Karpas-422 (cell line): ENCODE data around the gene CRYBG3. TPM values are rescaled to one million over a fixed set of nuclear protein-coding genes. Genes with fewer than 3 reads are reported as not detected.
"Not testable (repeated sequence)": the region's sequence is repeated elsewhere in the genome, so short reads cannot be mapped to it uniquely, and the experiment has no call there.

Source experiments
- DNase-seq: peaks from one replicate; pipeline ENCODE4 v3.0.0-alpha.2; 2015
- H2AFZ ChIP-seq: fragments of 200-600 bp; sonication (generic); 2 replicates; pipeline ENCODE4 v1.6.1; 2014; ENCODE audit warnings: antibody characterized with exemption, low read length, mixed read lengths
- H3K27ac ChIP-seq: fragments of 200-600 bp; sonication (generic); 2 replicates; pipeline ENCODE4 v1.5.1; 2014; ENCODE audit warnings: mild to moderate bottlenecking, low read length, moderate library complexity
- H3K27me3 ChIP-seq: fragments of 200-600 bp; sonication (generic); 2 replicates; pipeline ENCODE4 v1.6.1; 2014; ENCODE audit warnings: low read length, mixed read lengths
- H3K36me3 ChIP-seq: fragments of 200-600 bp; sonication (generic); 2 replicates; pipeline ENCODE4 v1.6.1; 2014; ENCODE audit warnings: low read length, mixed read lengths; ENCODE audit not compliant: insufficient read depth
- H3K4me1 ChIP-seq: fragments of 200-600 bp; sonication (generic); 2 replicates; pipeline ENCODE4 v1.6.1; 2014; ENCODE audit warnings: mild to moderate bottlenecking, low read length, mixed read lengths
- H3K4me2 ChIP-seq: fragments of 200-600 bp; sonication (generic); 2 replicates; pipeline ENCODE4 v1.6.1; 2014; ENCODE audit warnings: low read length, low read depth, mild to moderate bottlenecking; ENCODE audit not compliant: poor library complexity, severe bottlenecking
- H3K4me3 ChIP-seq: fragments of 200-600 bp; sonication (generic); 2 replicates; pipeline ENCODE4 v1.5.1; 2014; ENCODE audit warnings: mild to moderate bottlenecking, antibody characterized with exemption, low read length, mixed read lengths
- H3K79me2 ChIP-seq: fragments of 200-600 bp; sonication (generic); 2 replicates; pipeline ENCODE4 v1.6.1; 2014; ENCODE audit warnings: mild to moderate bottlenecking, low read length, mixed read lengths
- H3K9ac ChIP-seq: fragments of 200-600 bp; sonication (generic); 2 replicates; pipeline ENCODE4 v1.6.0; 2014; ENCODE audit warnings: low read length
- H3K9me2 ChIP-seq: fragments of 200-600 bp; sonication (generic), shearing (Covaris generic); replicated peaks from 2 replicates; pipeline ENCODE4 v1.6.0; 2014; ENCODE audit warnings: mild to moderate bottlenecking, low read length, moderate library complexity; ENCODE audit not compliant: insufficient read depth
- H3K9me3 ChIP-seq: fragments of 300-700, 200-600 bp; sonication (generic); 2 replicates; pipeline ENCODE4 v1.6.1; 2014; ENCODE audit warnings: low read length, mixed read lengths
- H4K20me1 ChIP-seq: fragments of 200-600 bp; sonication (generic); 2 replicates; pipeline ENCODE4 v1.6.1; 2014; ENCODE audit warnings: mild to moderate bottlenecking, antibody characterized with exemption, low read length, low read depth; ENCODE audit not compliant: insufficient read depth
- total RNA-seq: library from RNA; depleted of rRNA; stranded (reverse); fragments of >200 nt; shearing (Covaris generic); gene quantifications from 2 replicates; pipeline ENCODE4 v1.2.3, GENCODE V29; 2014; ENCODE audit warnings: low replicate concordance

The CRYBG3 gene
- total RNA-seq, 1 experiment from 2014 or later: 1.1 TPM

GRCh38 chr3:97829198-97829597 lies 7.4 kb downstream of the CRYBG3 start:
- no peak for DNase-seq
- Histone ChIP-seq H3K27me3 (no peaks in the 10 kb centered on the region; the same call in 1 of the 2 replicates), H3K79me2 (no peaks in the 10 kb centered on the region), H3K9me3 (no peaks in the 10 kb centered on the region), H4K20me1 (no peaks in the 10 kb centered on the region), H3K27ac (no peak overlapping the region), H3K9ac (no peak overlapping the region), H3K9me2 (no peaks in the 10 kb centered on the region), H3K36me3 (no peaks in the 10 kb centered on the region), H3K4me1 (no peaks in the 10 kb centered on the region), H2AFZ (no peak overlapping the region), H3K4me3 (no peak overlapping the region), H3K4me2 (no peak overlapping the region)

GRCh38 chr3:97830638-97831037 lies 8.8 kb downstream of the CRYBG3 start:
- peak; percentile 6 for DNase-seq
- H3K9ac ChIP-seq: no peak overlapping the region
- no peak overlapping the region for H3K4me2 ChIP-seq
- H3K4me1 ChIP-seq: no peaks in the 10 kb centered on the region
- no peaks in the 10 kb centered on the region for H3K9me2 ChIP-seq
- H3K9me3 ChIP-seq: no peaks in the 10 kb centered on the region
- no peaks in the 10 kb centered on the region for H4K20me1 ChIP-seq
- no peak overlapping the region for H2AFZ ChIP-seq
- H3K4me3 ChIP-seq: no peak overlapping the region
- no peak overlapping the region for H3K27ac ChIP-seq
- H3K79me2 ChIP-seq: no peaks in the 10 kb centered on the region
- H3K27me3 ChIP-seq: no peaks in the 10 kb centered on the region
- H3K36me3 ChIP-seq: no peaks in the 10 kb centered on the region

GRCh38 chr3:97831140-97831539 lies 9.3 kb downstream of the CRYBG3 start:
- Histone ChIP-seq H4K20me1 (no peaks in the 10 kb centered on the region), H3K9me2 (no peaks in the 10 kb centered on the region), H3K27me3 (no peaks in the 10 kb centered on the region), H2AFZ (no peak overlapping the region), H3K9me3 (no peaks in the 10 kb centered on the region), H3K4me3 (no peak overlapping the region), H3K27ac (no peak overlapping the region), H3K9ac (no peak overlapping the region), H3K36me3 (no peaks in the 10 kb centered on the region), H3K79me2 (no peaks in the 10 kb centered on the region), H3K4me2 (no peak overlapping the region), H3K4me1 (no peaks in the 10 kb centered on the region)
- DNase-seq: peak; percentile 6

GRCh38 chr3:97833184-97833583 lies 11.4 kb downstream of the CRYBG3 start:
- H2AFZ ChIP-seq, H3K4me3 ChIP-seq, H3K27me3 ChIP-seq, H3K36me3 ChIP-seq, H3K4me2 ChIP-seq, H3K9me2 ChIP-seq, H3K79me2 ChIP-seq, H3K27ac ChIP-seq, H3K9me3 ChIP-seq, H4K20me1 ChIP-seq, H3K4me1 ChIP-seq, DNase-seq, H3K9ac ChIP-seq: not testable (repeated sequence)

GRCh38 chr3:97835761-97836160 lies 13.9 kb downstream of the CRYBG3 start:
- no peaks in the 10 kb centered on the region for H3K9me2 ChIP-seq
- no peaks in the 10 kb centered on the region for H3K27me3 ChIP-seq
- H3K9me3 ChIP-seq: no peaks in the 10 kb centered on the region
- H3K9ac ChIP-seq: no peak overlapping the region
- H3K27ac ChIP-seq: no peak overlapping the region
- no peaks in the 10 kb centered on the region for H4K20me1 ChIP-seq
- no peak overlapping the region for H3K4me2 ChIP-seq
- no peaks in the 10 kb centered on the region for H3K36me3 ChIP-seq
- no peak overlapping the region for H3K4me3 ChIP-seq
- H2AFZ ChIP-seq: no peak overlapping the region
- DNase-seq: no peak
- H3K4me1 ChIP-seq: no peaks in the 10 kb centered on the region
- H3K79me2 ChIP-seq: no peaks in the 10 kb centered on the region

- DNase-seq: no peak
- no peak overlapping the region for H3K4me3 ChIP-seq
- H3K4me1 ChIP-seq: no peaks in the 10 kb centered on the region
- no peak overlapping the region for H2AFZ ChIP-seq
- no peaks in the 10 kb centered on the region for H3K9me3 ChIP-seq
- no peaks in the 10 kb centered on the region for H3K9me2 ChIP-seq
- H3K9ac ChIP-seq: no peak overlapping the region
- no peaks in the 10 kb centered on the region for H4K20me1 ChIP-seq
- no peaks in the 10 kb centered on the region for H3K79me2 ChIP-seq
- H3K27ac ChIP-seq: no peak overlapping the region
- H3K36me3 ChIP-seq: no peaks in the 10 kb centered on the region
- H3K4me2 ChIP-seq: no peak overlapping the region
- no peaks in the 10 kb centered on the region for H3K27me3 ChIP-seq
Observed at GRCh38 chr3:97838393-97838792, 16.6 kb downstream of the CRYBG3 start.

- Histone ChIP-seq H3K27ac (no peak overlapping the region), H3K9me3 (no peaks in the 10 kb centered on the region), H3K4me3 (no peak overlapping the region), H2AFZ (no peak overlapping the region), H3K27me3 (no peaks in the 10 kb centered on the region), H4K20me1 (no peaks in the 10 kb centered on the region), H3K9ac (no peak overlapping the region), H3K4me1 (no peaks in the 10 kb centered on the region), H3K36me3 (no peaks in the 10 kb centered on the region), H3K9me2 (no peaks in the 10 kb centered on the region), H3K79me2 (no peaks in the 10 kb centered on the region), H3K4me2 (no peak overlapping the region)
- DNase-seq: no peak
Observed at GRCh38 chr3:97839944-97840343, 18.1 kb downstream of the CRYBG3 start.

GRCh38 chr3:97841304-97841703 lies 19.5 kb downstream of the CRYBG3 start:
- no peak for DNase-seq
- no peak overlapping the region for H3K9ac ChIP-seq
- H3K79me2 ChIP-seq: no peaks in the 10 kb centered on the region
- no peak overlapping the region for H2AFZ ChIP-seq
- no peaks in the 10 kb centered on the region for H3K4me1 ChIP-seq
- H3K9me3 ChIP-seq: no peaks in the 10 kb centered on the region
- H3K27me3 ChIP-seq: no peaks in the 10 kb centered on the region
- no peaks in the 10 kb centered on the region for H3K9me2 ChIP-seq
- no peak overlapping the region for H3K4me3 ChIP-seq
- H4K20me1 ChIP-seq: no peaks in the 10 kb centered on the region
- H3K36me3 ChIP-seq: no peaks in the 10 kb centered on the region
- H3K4me2 ChIP-seq: no peak overlapping the region
- H3K27ac ChIP-seq: no peak overlapping the region

- Histone ChIP-seq H2AFZ (no peak overlapping the region), H3K4me3 (no peak overlapping the region), H3K79me2 (no peaks in the 10 kb centered on the region), H3K4me1 (peaks cover 5% of the 10 kb centered on the region), H3K9me2 (no peaks in the 10 kb centered on the region), H3K36me3 (no peaks in the 10 kb centered on the region), H3K9me3 (no peaks in the 10 kb centered on the region), H3K9ac (no peak overlapping the region), H3K4me2 (no peak overlapping the region), H3K27me3 (no peaks in the 10 kb centered on the region), H3K27ac (no peak overlapping the region), H4K20me1 (no peaks in the 10 kb centered on the region)
- DNase-seq: no peak
Observed at GRCh38 chr3:97841956-97842355, 20.1 kb downstream of the CRYBG3 start.
